Testis (tissue), 2 donors: ENCODE data around the gene LRPPRC.

Source experiments
- POLR2A ChIP-seq: fragments of 450-650 bp; IDR thresholded peaks from one replicate; pipeline ENCODE4 v1.6.1; 2017; ENCODE audit warnings: antibody characterized with exemption, mild to moderate bottlenecking, moderate library complexity
- TF ChIP-seq, protein P1 (sequence below), 3 experiments: fragments of 450-650 bp in 2 of 3; fragments of 200-600 bp in 1 of 3; sonication (generic) in 1 of 3; IDR thresholded peaks; one replicate each; pipeline ENCODE4 v1.5.1; 2016 to 2019; ENCODE audit warnings: antibody characterized with exemption in 3 of 3, mild to moderate bottlenecking in 2 of 3, moderate library complexity in 1 of 3

- TF ChIP-seq POLR2A = peak; percentile 2
- TF ChIP-seq, protein P1, sequence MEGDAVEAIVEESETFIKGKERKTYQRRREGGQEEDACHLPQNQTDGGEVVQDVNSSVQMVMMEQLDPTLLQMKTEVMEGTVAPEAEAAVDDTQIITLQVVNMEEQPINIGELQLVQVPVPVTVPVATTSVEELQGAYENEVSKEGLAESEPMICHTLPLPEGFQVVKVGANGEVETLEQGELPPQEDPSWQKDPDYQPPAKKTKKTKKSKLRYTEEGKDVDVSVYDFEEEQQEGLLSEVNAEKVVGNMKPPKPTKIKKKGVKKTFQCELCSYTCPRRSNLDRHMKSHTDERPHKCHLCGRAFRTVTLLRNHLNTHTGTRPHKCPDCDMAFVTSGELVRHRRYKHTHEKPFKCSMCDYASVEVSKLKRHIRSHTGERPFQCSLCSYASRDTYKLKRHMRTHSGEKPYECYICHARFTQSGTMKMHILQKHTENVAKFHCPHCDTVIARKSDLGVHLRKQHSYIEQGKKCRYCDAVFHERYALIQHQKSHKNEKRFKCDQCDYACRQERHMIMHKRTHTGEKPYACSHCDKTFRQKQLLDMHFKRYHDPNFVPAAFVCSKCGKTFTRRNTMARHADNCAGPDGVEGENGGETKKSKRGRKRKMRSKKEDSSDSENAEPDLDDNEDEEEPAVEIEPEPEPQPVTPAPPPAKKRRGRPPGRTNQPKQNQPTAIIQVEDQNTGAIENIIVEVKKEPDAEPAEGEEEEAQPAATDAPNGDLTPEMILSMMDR (IDR thresholded peaks at IDR 0.05) = peak in 2 of 3 experiments; percentile 14 to 17
Measured at GRCh38 chr2:43995733-43996533, at the start of gene LRPPRC.
